Measurements from ENCODE around the gene SYCN.
A peak's percentile ranks its signal among the peaks of the same experiment; 100 is the strongest.

Gene SYCN

GRCh38 chr19:39166571-39167391 is 37.3 kb downstream of the SYCN start:
- no peak overlapping the region for H3K9ac ChIP-seq
- H3K27me3 ChIP-seq: no peaks in the 10 kb centered on the region
- peaks cover 10 to 46% (median 24%) of the 10 kb centered on the region in 11 experiments; a peak in 21 of 22 replicates for H3K36me3 ChIP-seq
- H3K27ac ChIP-seq: no peak overlapping the region
- H4K20me1 ChIP-seq: peaks cover 0 to 98% (median 85%) of the 10 kb centered on the region in 11 experiments; a peak in 19 of 22 replicates
- H3K9me3 ChIP-seq (replicated peaks in 1 of 11): no peaks in the 10 kb centered on the region
- peaks cover 0 to 27% (median 12%) of the 10 kb centered on the region in 10 experiments; a peak in 11 of 20 replicates for H3K4me1 ChIP-seq
- no peak overlapping the region for H3K4me3 ChIP-seq
- no peak for TF ChIP-seq Cebpa-rat (IDR thresholded peaks at IDR 0.05)
- peak overlapping the region in 2 of 11 experiments; percentile 1 to 12; a peak in 1 of 22 replicates for H3K4me2 ChIP-seq

GRCh38 chr19:39165857-39166256 is 38.2 kb downstream of the SYCN start:
- Histone ChIP-seq H3K27ac (no peak overlapping the region), H3K4me2 (no peak overlapping the region), H3K4me3 (no peak overlapping the region), H3K9me3 (replicated peaks in 1 of 11) (no peaks in the 10 kb centered on the region), H3K4me1 (peaks cover 6 to 30% (median 19%) of the 10 kb centered on the region in 10 experiments; a peak in 18 of 20 replicates), H3K9ac (no peak overlapping the region), H4K20me1 (peaks cover 0 to 98% (median 91%) of the 10 kb centered on the region in 11 experiments; a peak in 19 of 22 replicates), H3K36me3 (peaks cover 9 to 36% (median 16%) of the 10 kb centered on the region in 11 experiments; a peak in 21 of 22 replicates), H3K27me3 (no peaks in the 10 kb centered on the region)
- TF ChIP-seq Cebpa-rat (IDR thresholded peaks at IDR 0.05): no peak

- Histone ChIP-seq H3K36me3 (peaks cover 0 to 29% (median 4%) of the 10 kb centered on the region in 11 experiments; a peak in 8 of 22 replicates), H3K4me1 (peaks cover 17 to 43% (median 31%) of the 10 kb centered on the region in 10 experiments; a peak in 18 of 20 replicates), H3K9me3 (replicated peaks in 1 of 11) (no peaks in the 10 kb centered on the region), H4K20me1 (peaks cover 10 to 99% (median 94%) of the 10 kb centered on the region in 11 experiments; a peak in 20 of 22 replicates), H3K27ac (no peak overlapping the region; a peak in 2 of 22 replicates), H3K9ac (no peak overlapping the region), H3K4me2 (no peak overlapping the region), H3K4me3 (no peak overlapping the region), H3K27me3 (no peaks in the 10 kb centered on the region)
- no peak for TF ChIP-seq Cebpa-rat (IDR thresholded peaks at IDR 0.05)
Measured at GRCh38 chr19:39164289-39164688, 39.8 kb downstream of the SYCN start.

- Histone ChIP-seq H4K20me1 (peaks cover 10 to 99% (median 96%) of the 10 kb centered on the region in 11 experiments; a peak in 20 of 22 replicates), H3K9me3 (replicated peaks in 1 of 11) (no peaks in the 10 kb centered on the region), H3K27ac (no peak overlapping the region), H3K4me3 (no peak overlapping the region), H3K9ac (no peak overlapping the region), H3K4me1 (peaks cover 17 to 43% (median 32%) of the 10 kb centered on the region in 10 experiments; a peak in 18 of 20 replicates), H3K27me3 (no peaks in the 10 kb centered on the region), H3K4me2 (no peak overlapping the region), H3K36me3 (peaks cover 0 to 29% (median 4%) of the 10 kb centered on the region in 11 experiments; a peak in 7 of 22 replicates)
- no peak for TF ChIP-seq Cebpa-rat (IDR thresholded peaks at IDR 0.05)
Measured at GRCh38 chr19:39163621-39164020, 40.4 kb downstream of the SYCN start.

GRCh38 chr19:39162441-39163043 is 41.5 kb downstream of the SYCN start:
- peaks cover 14 to 99% (median 96%) of the 10 kb centered on the region in 11 experiments; a peak in 21 of 22 replicates for H4K20me1 ChIP-seq
- H3K9me3 ChIP-seq (replicated peaks in 1 of 11): no peaks in the 10 kb centered on the region
- H3K4me1 ChIP-seq: peaks cover 18 to 54% (median 37%) of the 10 kb centered on the region in 10 experiments
- peak overlapping the region in 1 of 11 experiments; percentile 21; a peak in 2 of 22 replicates for H3K4me2 ChIP-seq
- H3K36me3 ChIP-seq: peaks cover 0 to 26% (median 4%) of the 10 kb centered on the region in 11 experiments; a peak in 5 of 22 replicates
- H3K27ac ChIP-seq: no peak overlapping the region
- no peaks in the 10 kb centered on the region for H3K27me3 ChIP-seq
- no peak for TF ChIP-seq Cebpa-rat (IDR thresholded peaks at IDR 0.05)
- H3K9ac ChIP-seq: no peak overlapping the region; a peak in 1 of 22 replicates
- no peak overlapping the region for H3K4me3 ChIP-seq

DNA sequence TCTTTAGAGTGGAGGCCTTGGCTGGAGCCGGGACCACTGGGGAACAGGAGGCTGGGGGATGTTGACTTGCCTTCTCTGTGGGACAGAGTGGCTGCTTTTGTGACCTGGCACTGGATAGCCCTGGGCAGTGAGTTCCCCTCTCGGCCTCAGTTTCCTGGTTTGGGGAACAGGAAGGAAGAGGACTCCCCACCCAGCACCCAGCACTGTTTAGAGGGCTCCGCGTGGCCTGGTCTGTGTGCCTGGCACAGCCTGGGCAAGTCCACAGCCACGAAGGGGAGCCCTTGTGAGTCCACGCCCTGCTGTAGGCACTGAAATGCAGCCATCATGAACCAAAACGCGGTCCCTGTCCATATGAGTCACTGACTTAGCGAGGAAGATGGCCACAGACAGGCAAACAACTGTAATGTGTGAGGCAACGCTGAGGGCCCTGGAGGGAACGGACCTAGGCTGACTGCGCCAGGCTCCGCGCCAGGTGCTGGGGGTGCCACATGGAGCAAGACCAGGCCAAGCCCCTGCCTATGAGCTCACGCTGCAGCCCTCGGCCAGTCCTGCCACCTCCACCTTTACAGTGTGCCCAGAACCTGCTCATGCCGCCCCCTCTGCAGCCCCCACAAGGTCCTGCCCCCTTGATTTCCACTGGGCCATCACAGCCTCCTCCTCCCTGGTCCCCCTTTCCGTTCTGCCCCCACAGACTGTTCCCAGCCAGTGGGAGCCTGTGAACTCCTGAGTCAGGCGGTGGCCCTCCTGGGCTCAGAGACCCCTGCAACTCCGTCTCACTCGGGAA is 43.0 kb downstream of the SYCN start:
- peak overlapping the region in 8 of 11 experiments; percentile 17 to 56 (median 38); a peak in 13 of 22 replicates for H3K27ac ChIP-seq
- H3K36me3 ChIP-seq: peaks cover 0 to 26% (median 4%) of the 10 kb centered on the region in 11 experiments; a peak in 5 of 22 replicates
- peak overlapping the region in 6 of 11 experiments; percentile 17 to 38 (median 32); a peak in 7 of 22 replicates for H3K9ac ChIP-seq
- H4K20me1 ChIP-seq: peaks cover 21 to 97% (median 94%) of the 10 kb centered on the region in 11 experiments; a peak in 21 of 22 replicates
- H3K4me2 ChIP-seq: peak overlapping the region in 9 of 11 experiments; percentile 3 to 77 (median 52); a peak in 13 of 22 replicates
- no peak for TF ChIP-seq Cebpa-rat (IDR thresholded peaks at IDR 0.05)
- no peaks in the 10 kb centered on the region for H3K9me3 ChIP-seq (replicated peaks in 1 of 11)
- H3K4me3 ChIP-seq: no peak overlapping the region
- H3K27me3 ChIP-seq: no peaks in the 10 kb centered on the region
- H3K4me1 ChIP-seq: peaks cover 31 to 61% (median 49%) of the 10 kb centered on the region in 10 experiments

DNA sequence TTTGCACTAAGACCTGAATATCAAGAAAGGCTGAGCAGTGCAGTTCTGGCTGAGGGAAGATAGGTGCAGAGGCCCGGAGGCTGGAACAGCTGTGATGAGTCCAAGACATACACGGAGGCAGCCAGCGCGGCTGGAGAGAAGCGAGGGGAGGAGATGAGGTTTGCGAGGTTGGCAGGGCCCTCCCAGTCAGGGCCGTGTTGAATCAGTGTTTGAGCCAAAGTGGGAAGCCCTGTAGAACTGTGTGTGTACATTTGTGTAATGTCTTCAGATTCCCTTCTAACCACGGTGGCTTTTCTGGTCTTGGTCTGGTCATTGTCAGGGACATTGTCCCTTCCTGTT is 43.6 kb downstream of the SYCN start:
- TF ChIP-seq Cebpa-rat (IDR thresholded peaks at IDR 0.05): no peak
- Histone ChIP-seq H3K27ac (peak overlapping the region in 7 of 11 experiments; percentile 17 to 56 (median 39); a peak in 12 of 22 replicates), H3K27me3 (no peaks in the 10 kb centered on the region), H3K36me3 (peaks cover 0 to 29% (median 4%) of the 10 kb centered on the region in 11 experiments; a peak in 5 of 22 replicates), H3K4me1 (peaks cover 37 to 61% (median 49%) of the 10 kb centered on the region in 10 experiments), H4K20me1 (peaks cover 21 to 97% (median 94%) of the 10 kb centered on the region in 11 experiments; a peak in 21 of 22 replicates), H3K9me3 (replicated peaks in 1 of 11) (no peaks in the 10 kb centered on the region), H3K4me2 (peak overlapping the region in 9 of 11 experiments; percentile 3 to 77 (median 52); a peak in 13 of 22 replicates), H3K4me3 (no peak overlapping the region), H3K9ac (peak overlapping the region in 5 of 11 experiments; percentile 2 to 39 (median 34); a peak in 6 of 22 replicates)

Data from BLaER1 treated with 17β-estradiol and CSF1 and Interleukin-3, amounts not matched to agents 10 nM and 100 nM (cell line).